Measurements from ENCODE around the gene PIEZO1. TPM values are rescaled to one million over a fixed set of nuclear protein-coding genes. Genes with fewer than 3 reads are reported as not detected.
"Not testable (repeated sequence)": the region's sequence is repeated elsewhere in the genome, so short reads cannot be mapped to it uniquely, and the experiment has no call there.

The PIEZO1 gene
- total RNA-seq, 1 donor from 2014 or later, result 196 TPM

DNA sequence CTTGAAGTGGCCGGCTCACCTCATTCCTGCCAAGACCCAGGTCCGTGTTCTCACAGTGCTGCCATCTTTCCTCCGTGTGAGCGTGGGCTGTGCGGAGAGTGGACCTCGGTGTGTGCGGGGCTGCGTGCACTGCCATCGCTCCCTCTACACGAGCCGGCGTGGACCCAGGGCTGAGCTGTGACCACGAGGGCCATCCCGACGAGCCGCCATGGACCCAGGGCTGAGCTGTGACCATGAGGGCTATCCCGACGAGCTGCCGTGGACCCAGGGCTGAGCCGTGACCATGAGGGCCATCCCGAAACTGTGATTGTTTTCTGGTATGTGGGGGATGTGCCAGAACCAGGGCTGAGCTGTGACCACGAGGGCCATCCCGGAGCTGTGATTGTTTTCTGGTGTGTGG is 113.2 kb downstream of the PIEZO1 start:
- DNase-seq (no peak), ATAC-seq (no peak)
- no peaks in the 10 kb centered on the region for H3K27me3 ChIP-seq
- H3K36me3 ChIP-seq, result no peaks in the 10 kb centered on the region
- H3K4me3 ChIP-seq, result no peak overlapping the region
- TF ChIP-seq, protein P1, sequence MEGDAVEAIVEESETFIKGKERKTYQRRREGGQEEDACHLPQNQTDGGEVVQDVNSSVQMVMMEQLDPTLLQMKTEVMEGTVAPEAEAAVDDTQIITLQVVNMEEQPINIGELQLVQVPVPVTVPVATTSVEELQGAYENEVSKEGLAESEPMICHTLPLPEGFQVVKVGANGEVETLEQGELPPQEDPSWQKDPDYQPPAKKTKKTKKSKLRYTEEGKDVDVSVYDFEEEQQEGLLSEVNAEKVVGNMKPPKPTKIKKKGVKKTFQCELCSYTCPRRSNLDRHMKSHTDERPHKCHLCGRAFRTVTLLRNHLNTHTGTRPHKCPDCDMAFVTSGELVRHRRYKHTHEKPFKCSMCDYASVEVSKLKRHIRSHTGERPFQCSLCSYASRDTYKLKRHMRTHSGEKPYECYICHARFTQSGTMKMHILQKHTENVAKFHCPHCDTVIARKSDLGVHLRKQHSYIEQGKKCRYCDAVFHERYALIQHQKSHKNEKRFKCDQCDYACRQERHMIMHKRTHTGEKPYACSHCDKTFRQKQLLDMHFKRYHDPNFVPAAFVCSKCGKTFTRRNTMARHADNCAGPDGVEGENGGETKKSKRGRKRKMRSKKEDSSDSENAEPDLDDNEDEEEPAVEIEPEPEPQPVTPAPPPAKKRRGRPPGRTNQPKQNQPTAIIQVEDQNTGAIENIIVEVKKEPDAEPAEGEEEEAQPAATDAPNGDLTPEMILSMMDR (IDR thresholded peaks at IDR 0.05), result no peak
- intact Hi-C loops (cut with DNase I), result no loop called here
- H3K4me1 ChIP-seq, result no peaks in the 10 kb centered on the region
- no peak overlapping the region for H3K27ac ChIP-seq
- no peaks in the 10 kb centered on the region for H3K9me3 ChIP-seq

DNA sequence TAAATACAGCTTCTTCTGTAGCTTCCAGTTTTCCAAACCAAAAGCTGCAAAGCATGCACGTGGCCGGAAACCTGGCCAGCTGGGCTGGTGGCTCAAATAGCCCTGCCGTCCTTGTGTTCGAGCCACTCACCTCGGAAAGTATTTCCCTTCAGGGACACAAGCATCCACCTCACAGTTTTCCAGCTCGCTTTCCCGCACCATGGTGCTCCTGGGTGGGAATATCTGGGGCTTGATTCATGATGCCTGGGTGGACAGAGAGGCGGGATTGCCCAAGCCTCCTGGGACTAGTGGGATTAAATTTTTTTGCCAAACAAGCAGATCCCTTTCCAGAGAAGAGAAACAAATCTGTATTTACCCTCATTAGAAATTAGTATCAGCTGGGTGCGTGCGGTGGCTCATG is 115.0 kb downstream of the PIEZO1 start:
- no peak overlapping the region for H3K27ac ChIP-seq
- DNase-seq, result no peak
- no peak overlapping the region for H3K4me3 ChIP-seq
- intact Hi-C loops (cut with DNase I), result no loop called here
- H3K27me3 ChIP-seq, result no peaks in the 10 kb centered on the region
- no peaks in the 10 kb centered on the region for H3K9me3 ChIP-seq
- H3K36me3 ChIP-seq, result no peaks in the 10 kb centered on the region
- no peaks in the 10 kb centered on the region for H3K4me1 ChIP-seq
- TF ChIP-seq, protein P1 (IDR thresholded peaks at IDR 0.05), result no peak
- ATAC-seq, result no peak

DNA sequence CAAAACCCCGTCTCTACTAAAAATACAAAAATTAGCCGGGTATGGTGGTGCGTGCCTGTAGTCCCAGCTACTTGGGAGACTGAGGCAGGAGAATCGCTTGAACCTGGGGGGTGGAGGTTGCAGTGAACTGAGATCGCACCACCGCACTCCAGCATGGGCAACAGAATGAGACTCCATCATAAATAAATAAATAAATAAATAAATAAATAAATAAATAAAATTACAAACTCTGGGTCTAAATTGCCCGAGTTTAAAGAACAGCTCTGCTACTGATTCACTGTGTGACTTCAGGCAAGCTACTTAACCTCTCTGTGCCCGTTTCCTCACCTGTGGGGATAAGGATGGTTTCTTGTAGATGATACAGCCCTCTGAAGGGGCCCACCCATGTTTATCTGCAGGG is 115.5 kb downstream of the PIEZO1 start:
- intact Hi-C loops (cut with DNase I); ATAC-seq; H3K4me1 ChIP-seq: not testable (repeated sequence)

GRCh38 chr16:88667461-88667860 is 117.6 kb downstream of the PIEZO1 start:
- ATAC-seq, result no peak
- Histone ChIP-seq H3K36me3 (no peaks in the 10 kb centered on the region), H3K4me1 (peaks cover 3% of the 10 kb centered on the region), H3K27me3 (no peaks in the 10 kb centered on the region), H3K9me3 (no peaks in the 10 kb centered on the region), H3K27ac (no peak overlapping the region), H3K4me3 (no peak overlapping the region)
- intact Hi-C loops (cut with DNase I), result no loop called here
- TF ChIP-seq, protein P1 (IDR thresholded peaks at IDR 0.05), result no peak
- no peak for DNase-seq

More for the DNA sequence above, 115.5 kb downstream of the PIEZO1 start:
- not testable (repeated sequence) for H3K4me3 ChIP-seq, H3K36me3 ChIP-seq, DNase-seq, H3K9me3 ChIP-seq, H3K27ac ChIP-seq, H3K27me3 ChIP-seq

GRCh38 chr16:88665570-88665969 is 119.5 kb downstream of the PIEZO1 start:
- Histone ChIP-seq H3K4me1 (peaks cover 17% of the 10 kb centered on the region), H3K36me3 (no peaks in the 10 kb centered on the region), H3K27ac (no peak overlapping the region), H3K27me3 (no peaks in the 10 kb centered on the region), H3K4me3 (no peak overlapping the region), H3K9me3 (no peaks in the 10 kb centered on the region)
- no peak for ATAC-seq
- DNase-seq, result no peak
- TF ChIP-seq, protein P1 (IDR thresholded peaks at IDR 0.05), result no peak
- intact Hi-C loops (cut with DNase I), result no loop called here

Small RNAs within 50 kb of the gene (microRNA-seq; reads per million reads assigned to microRNA genes)
- not detected for gene MIR4722 (ENCODE audit: borderline microRNAs expressed)

Other genes with a start within 250 kb of the PIEZO1 start
- gene ZC3H18, start 214.8 kb downstream of the PIEZO1 start, total RNA-seq, result 44.5 TPM
- not detected for gene IL17C, start 146.6 kb downstream of the PIEZO1 start, total RNA-seq
- gene CYBA, start 134.2 kb downstream of the PIEZO1 start, total RNA-seq, result 257 TPM
- 104 TPM for gene MVD, start 122.1 kb downstream of the PIEZO1 start, total RNA-seq
- 7.0 TPM for gene SNAI3, start 98.7 kb downstream of the PIEZO1 start, total RNA-seq
- 50.6 TPM for gene RNF166, start 78.8 kb downstream of the PIEZO1 start, total RNA-seq
- 21.3 TPM for gene CTU2, start 78.7 kb downstream of the PIEZO1 start, total RNA-seq
- 1.0 TPM for gene CDT1, start 18.6 kb upstream of the PIEZO1 start, total RNA-seq
- 85.2 TPM for gene APRT, start 26.7 kb upstream of the PIEZO1 start, total RNA-seq
- gene GALNS, start 71.7 kb upstream of the PIEZO1 start, total RNA-seq, result 32.8 TPM
- gene TRAPPC2L, start 71.9 kb upstream of the PIEZO1 start, total RNA-seq, result 43.9 TPM
- gene PABPN1L, start 81.4 kb upstream of the PIEZO1 start, total RNA-seq, result not detected
- gene CBFA2T3, start 192.0 kb upstream of the PIEZO1 start, total RNA-seq, result 19.0 TPM